H1 (cell line): Measurements from ENCODE around the gene RAMP3. TPM values are rescaled to one million over a fixed set of nuclear protein-coding genes. Genes with fewer than 3 reads are reported as not detected.

Source experiments
- CTCF ChIA-PET: fragments of 300-600 bp; sonication (Branson Sonifier 250); formaldehyde crosslinking; loops from one replicate; lab custom pipeline; 2021; ENCODE audit not compliant: partially characterized antibody; lab: Charles Lee
- POLR2A ChIA-PET: fragments of 300-600 bp; sonication (Branson Sonifier 250); formaldehyde crosslinking; loops from one replicate; lab custom pipeline; 2021; ENCODE audit warnings: inconsistent platforms; ENCODE audit not compliant: partially characterized antibody; lab: Charles Lee
- DNase-seq, 2 experiments: peaks; one replicate each; pipeline versions ENCODE4 v3.0.0 to v3.0.0-alpha.2; 2010 to 2022; ENCODE audit warnings: low spot score in 2 of 2, low read depth in 1 of 2, mixed read lengths in 1 of 2
- FAIRE-seq: peaks from 2 replicates; lab custom pipeline; 2011; peaks lifted over from hg19 to GRCh38; lab: Jason Lieb, UNC
- H2AFZ ChIP-seq: 2 replicates; pipeline ENCODE4 v1.8.1; 2012; ENCODE audit warnings: low read length, inconsistent platforms
- H2AK5ac ChIP-seq: 2 replicates; pipeline ENCODE4 v1.6.1; 2013; ENCODE audit warnings: low read depth, low read length
- H2BK120ac ChIP-seq: replicated peaks from 2 replicates; pipeline ENCODE3; 2013; ENCODE audit warnings: low read depth, low read length, inconsistent platforms
- H2BK12ac ChIP-seq: 2 replicates; pipeline ENCODE4 v1.6.1; 2013; ENCODE audit warnings: low read depth, low read length
- H2BK15ac ChIP-seq: 2 replicates; pipeline ENCODE4 v1.6.1; 2013; ENCODE audit warnings: low read length
- H2BK20ac ChIP-seq: 2 replicates; pipeline ENCODE4 v1.6.1; 2013; ENCODE audit warnings: low read length
- H2BK5ac ChIP-seq: 2 replicates; pipeline ENCODE4 v1.6.1; 2013; ENCODE audit warnings: low read depth, low read length
- H3K14ac ChIP-seq: 2 replicates; pipeline ENCODE4 v1.6.1; 2013; ENCODE audit warnings: inconsistent platforms; ENCODE audit not compliant: insufficient read length
- H3K18ac ChIP-seq: 2 replicates; pipeline ENCODE4 v1.6.1; 2013; ENCODE audit warnings: low read length; ENCODE audit errors: extremely low read depth
- H3K23ac ChIP-seq: 2 replicates; pipeline ENCODE4 v1.6.1; 2013; ENCODE audit warnings: inconsistent platforms; ENCODE audit not compliant: insufficient read length
- H3K23me2 ChIP-seq: 2 replicates; pipeline ENCODE4 v1.6.1; 2013; ENCODE audit warnings: low read depth, low read length
- H3K27ac ChIP-seq: 2 replicates; pipeline ENCODE4 v1.6.1; 2011; ENCODE audit warnings: low read depth, low read length, inconsistent platforms
- H3K27me3 ChIP-seq, 4 experiments: replicated peaks in 1 of 4; 1 replicate in 1 of 4; 2 replicates in 3 of 4; pipeline versions ENCODE4 v1.6.1 to v1.8.1; 2011 to 2013; ENCODE audit warnings: low read length in 3 of 4, mild to moderate bottlenecking in 3 of 4, inconsistent platforms in 2 of 4, mixed read lengths in 2 of 4, moderate library complexity in 1 of 4; ENCODE audit not compliant: control insufficient read depth in 3 of 4, insufficient read depth in 3 of 4; ENCODE audit errors: extremely low read depth in 1 of 4
- H3K36me3 ChIP-seq, 4 experiments: 2 replicates each; pipeline versions ENCODE4 v1.6.1 to v1.8.1; 2011 to 2013; ENCODE audit warnings: mild to moderate bottlenecking in 4 of 4, low read length in 3 of 4, moderate library complexity in 2 of 4, control low read depth in 1 of 4, inconsistent platforms in 1 of 4; ENCODE audit not compliant: insufficient read depth in 4 of 4, control insufficient read depth in 2 of 4
- H3K4ac ChIP-seq: replicated peaks from 2 replicates; pipeline ENCODE3; 2013; ENCODE audit warnings: low read length, low read depth, mixed read lengths, inconsistent platforms; ENCODE audit not compliant: insufficient read length
- H3K4me1 ChIP-seq, 4 experiments: replicated peaks in 1 of 4; 1 replicate in 1 of 4; 2 replicates in 3 of 4; pipeline versions ENCODE4 v1.6.1 to v1.8.1; 2011 to 2013; ENCODE audit warnings: low read length in 3 of 4, inconsistent platforms in 2 of 4, mixed read lengths in 1 of 4; ENCODE audit not compliant: insufficient read depth in 4 of 4, control insufficient read depth in 3 of 4
- H3K4me2 ChIP-seq, 2 experiments: 2 replicates each; pipeline versions ENCODE4 v1.6.1 to v1.8.1; 2011 to 2013; ENCODE audit warnings: low read depth in 2 of 2, low read length in 2 of 2, control low read depth in 1 of 2, inconsistent platforms in 1 of 2, mild to moderate bottlenecking in 1 of 2; ENCODE audit not compliant: insufficient read depth in 1 of 2
- H3K4me3 ChIP-seq, 4 experiments: fragments of 200-600, 300-600 bp in 1 of 4; sonication (generic), shearing (Covaris generic), sonication (Bioruptor Twin) in 1 of 4; 2 replicates each; pipeline versions ENCODE4 v1.5.1 to v1.8.1; 2011 to 2016; ENCODE audit warnings: low read length in 4 of 4, low read depth in 3 of 4, control low read depth in 2 of 4, inconsistent platforms in 2 of 4, mild to moderate bottlenecking in 2 of 4, mixed read lengths in 1 of 4, moderate library complexity in 1 of 4; ENCODE audit not compliant: insufficient read depth in 2 of 4; ENCODE audit errors: extremely low read depth in 1 of 4
- H3K56ac ChIP-seq: replicated peaks from 2 replicates; pipeline ENCODE3; 2013; ENCODE audit warnings: low read depth, mild to moderate bottlenecking, mixed read lengths, low read length, inconsistent platforms; ENCODE audit not compliant: insufficient read length
- H3K79me1 ChIP-seq: 2 replicates; pipeline ENCODE4 v1.6.1; 2013; ENCODE audit warnings: low read depth, low read length, control low read depth
- H3K79me2 ChIP-seq, 2 experiments: 2 replicates each; pipeline versions ENCODE4 v1.6.1 to v1.8.1; 2012 to 2013; ENCODE audit warnings: low read length in 2 of 2, mild to moderate bottlenecking in 2 of 2, inconsistent platforms in 1 of 2; ENCODE audit not compliant: insufficient read depth in 2 of 2, control insufficient read depth in 1 of 2
- H3K9ac ChIP-seq, 4 experiments: replicated peaks in 1 of 4; 1 replicate in 1 of 4; 2 replicates in 3 of 4; pipeline versions ENCODE4 v1.6.1 to v1.8.1; 2011 to 2013; ENCODE audit warnings: low read depth in 3 of 4, low read length in 3 of 4, control low read depth in 2 of 4, mild to moderate bottlenecking in 2 of 4, moderate library complexity in 2 of 4, inconsistent platforms in 1 of 4; ENCODE audit errors: extremely low read depth in 1 of 4
- H3K9me3 ChIP-seq, 2 experiments: 2 replicates each; pipeline versions ENCODE4 v1.6.1 to v1.8.1; 2012 to 2013; ENCODE audit warnings: mild to moderate bottlenecking in 2 of 2, moderate library complexity in 2 of 2, control low read depth in 1 of 2, inconsistent platforms in 1 of 2, low read depth in 1 of 2, low read length in 1 of 2, mixed read lengths in 1 of 2; ENCODE audit not compliant: insufficient read depth in 2 of 2
- H4K20me1 ChIP-seq, 2 experiments: replicated peaks in 1 of 2; 2 replicates each; pipeline versions ENCODE3 to v1.8.1; 2011 to 2013; ENCODE audit warnings: inconsistent platforms in 2 of 2, low read length in 2 of 2, mild to moderate bottlenecking in 1 of 2; ENCODE audit not compliant: insufficient read depth in 2 of 2, control insufficient read depth in 1 of 2
- H4K5ac ChIP-seq: 2 replicates; pipeline ENCODE4 v1.6.1; 2013; ENCODE audit warnings: low read length, low read depth, mixed read lengths, inconsistent platforms; ENCODE audit not compliant: insufficient read length
- H4K8ac ChIP-seq: 2 replicates; pipeline ENCODE4 v1.8.0; 2013; ENCODE audit warnings: mild to moderate bottlenecking, moderate library complexity, low read length, inconsistent platforms; ENCODE audit not compliant: insufficient read depth; ENCODE audit errors: extremely low read depth
- H4K91ac ChIP-seq: replicated peaks from 2 replicates; pipeline ENCODE3; 2013; ENCODE audit warnings: low read length, mixed read lengths, inconsistent platforms; ENCODE audit not compliant: insufficient read length
- YY1 ChIP-seq: IDR thresholded peaks from 2 replicates; pipeline ENCODE4 v1.6.1; 2011; ENCODE audit warnings: low read depth, mild to moderate bottlenecking, low read length
- WGBS, 2 experiments: shearing (Covaris generic) in 1 of 2; methylation state at CpG; one replicate each; pipeline versions ENCODE4 v1.1.6 to v1.1.7; 2013 to 2015; ENCODE audit warnings: low lambda C conversion rate in 2 of 2, mixed read lengths in 2 of 2, inconsistent platforms in 1 of 2, low coverage in 1 of 2, missing lambda C conversion rate in 1 of 2; ENCODE audit not compliant: insufficient replicate concordance in 2 of 2, insufficient coverage in 1 of 2, insufficient read length in 1 of 2; ENCODE audit errors: extremely low coverage in 1 of 2, missing lambda C conversion rate in 1 of 2; 5-methylcytosine and 5-hydroxymethylcytosine counted together
- polyA plus RNA-seq, 7 experiments: library from polyadenylated mRNA; depleted of rRNA in 3 of 7; stranded (reverse) in 5 of 7; unstranded in 2 of 7; fragments of >200 nt in 5 of 7; fragments of 200-250 nt in 2 of 7; gene quantifications; 1 replicate in 5 of 7; 2 replicates in 1 of 7; 4 replicates in 1 of 7; pipeline versions ENCODE4 v1.2.1 to v1.2.3, GENCODE V29; 2011 to 2013; ENCODE audit warnings: missing spikeins in 2 of 7, mixed read lengths in 2 of 7
- total RNA-seq: library from RNA; stranded (reverse); fragmentation: NEBNext Ultra II Directional; extraction: Animal tissue kit (Norgen Biotek cat#: 25700); gene quantifications from 2 replicates; pipeline ENCODE4 v1.2.1, GENCODE V29; 2021

Gene RAMP3
- total and polyA plus RNA-seq, 2 of the 8 experiments (the other 6 are each of a cell fraction or from before 2014, with no cell fraction given): 0.88 to 0.98 TPM

GRCh38 chr7:45203036-45203435, 45.4 kb downstream of the RAMP3 start:
- FAIRE-seq (no peak), DNase-seq (no peak)
- Histone ChIP-seq H3K9me3 (no peaks in the 10 kb centered on the region), H3K79me2 (no peaks in the 10 kb centered on the region), H3K4me3 (no peak overlapping the region), H3K56ac (no peak overlapping the region), H3K4ac (no peak overlapping the region), H2BK12ac (no peak overlapping the region), H3K4me2 (no peak overlapping the region), H4K91ac (no peak overlapping the region), H3K14ac (no peak overlapping the region), H3K23ac (no peak overlapping the region), H2AFZ (no peak overlapping the region), H2BK15ac (no peak overlapping the region; the same call in 1 of the 2 replicates), H3K18ac (no peak overlapping the region; the same call in 1 of the 2 replicates), H2BK20ac (no peak overlapping the region), H2BK5ac (no peak overlapping the region), H4K8ac (no peak overlapping the region), H3K27ac (no peak overlapping the region), H3K36me3 (no peaks in the 10 kb centered on the region), H4K5ac (no peak overlapping the region), H3K23me2 (no peaks in the 10 kb centered on the region), H3K4me1 (no peaks in the 10 kb centered on the region), H2AK5ac (no peak overlapping the region), H3K79me1 (no peaks in the 10 kb centered on the region), H4K20me1 (no peaks in the 10 kb centered on the region), H2BK120ac (no peak overlapping the region), H3K9ac (no peak overlapping the region), H3K27me3 (no peaks in the 10 kb centered on the region)
- no peak for TF ChIP-seq YY1
- CTCF ChIA-PET: interaction anchor here (0.7 to 1.2 kb wide), 3 partner anchors 12 to 58 kb away, joined by 4 to 5 read pairs (median 4); no protein-coding TSS in a partner anchor
- POLR2A ChIA-PET: interaction anchor here (1.6 kb wide), 1 partner anchor 16 kb away, joined by 3 read pairs; no protein-coding TSS in a partner anchor
- 95% methylated on average over 5 of the region's 5 CpGs; no CpG with 5 or more reads in 1 of the 2 experiments for WGBS, 2 experiments
